Natural killer cell (primary cell): Measurements from ENCODE around the gene RAB3C. TPM values are rescaled to one million over a fixed set of nuclear protein-coding genes. Genes with fewer than 3 reads are reported as not detected.

ENCODE experiments used
- ATAC-seq, 3 donors: fragments of 150-1000 bp in 2 of 3; fragments of 200-7000 bp in 1 of 3; cut with Tn5 transposase; 1 replicate in 1 of 3; 2 replicates in 2 of 3; pipeline ENCODE4 v1.10.0; 2021; ENCODE audit warnings: mild to moderate bottlenecking in 2 of 3, moderate library complexity in 2 of 3
- DNase-seq, 2 donors: peaks; one replicate each; pipeline versions ENCODE4 v3.0.0 to v3.0.0-alpha.2; 2013 to 2021; ENCODE audit warnings: mixed read lengths in 1 of 2
- H3K27ac ChIP-seq: one replicate; pipeline ENCODE4 v1.5.1; 2013; ENCODE audit warnings: mild to moderate bottlenecking, low read length
- H3K27me3 ChIP-seq: one replicate; pipeline ENCODE4 v1.6.1; 2013; ENCODE audit warnings: low read length; ENCODE audit not compliant: control insufficient read depth, insufficient read depth
- H3K36me3 ChIP-seq: one replicate; pipeline ENCODE4 v1.6.1; 2013; ENCODE audit warnings: low read length; ENCODE audit not compliant: control insufficient read depth, insufficient read depth
- H3K4me1 ChIP-seq: one replicate; pipeline ENCODE4 v1.6.1; 2013; ENCODE audit warnings: low read length; ENCODE audit not compliant: control insufficient read depth, insufficient read depth
- H3K4me3 ChIP-seq: one replicate; pipeline ENCODE4 v1.5.1; 2013; ENCODE audit warnings: low read length
- H3K9me3 ChIP-seq: one replicate; pipeline ENCODE4 v1.6.1; 2013; ENCODE audit warnings: low read length; ENCODE audit not compliant: control insufficient read depth, insufficient read depth
- H3K27ac Mint-ChIP-seq, 2 donors: one replicate each; pipeline ENCODE4 v1.8.0; 2022; ENCODE audit warnings: mild to moderate bottlenecking in 2 of 2, mixed read lengths in 2 of 2, moderate library complexity in 1 of 2
- H3K27me3 Mint-ChIP-seq, 2 donors: one replicate each; pipeline ENCODE4 v1.8.0; 2022; ENCODE audit warnings: low read depth in 2 of 2, mixed read lengths in 2 of 2
- H3K36me3 Mint-ChIP-seq: one replicate; pipeline ENCODE4 v1.8.0; 2022; ENCODE audit warnings: mixed read lengths
- H3K4me1 Mint-ChIP-seq, 2 donors: one replicate each; pipeline ENCODE4 v1.8.0; 2022; ENCODE audit warnings: mixed read lengths in 2 of 2
- H3K4me3 Mint-ChIP-seq: one replicate; pipeline ENCODE4 v1.8.0; 2022; ENCODE audit warnings: mild to moderate bottlenecking, moderate library complexity, mixed read lengths
- H3K9me3 Mint-ChIP-seq, 2 donors: one replicate each; pipeline ENCODE4 v1.8.0; 2022; ENCODE audit warnings: mixed read lengths in 2 of 2
- CTCF ChIP-seq: fragments of 200-600 bp; IDR thresholded peaks from one replicate; pipeline ENCODE4 v1.8.0; 2022; ENCODE audit warnings: antibody characterized with exemption
- WGBS: methylation state at CpG from one replicate; pipeline ENCODE4 v1.1.7; 2013; ENCODE audit warnings: missing lambda C conversion rate; ENCODE audit not compliant: insufficient coverage; 5-methylcytosine and 5-hydroxymethylcytosine counted together
- intact Hi-C: fragments of 100-400 bp; cut with micrococcal nuclease; formaldehyde crosslinking; loops from one replicate; pipeline ENCODE4 v1.14.2; 2022
- total RNA-seq, 4 donors: library from RNA; stranded (reverse); fragments of 120-200 nt in 1 of 4; gene quantifications; one replicate each; pipeline versions ENCODE4 v1.2.3 to v1.2.4, GENCODE V29; 2013 to 2022

Gene RAB3C
- total RNA-seq, 3 donors from 2014 or later (not counting 1 experiment from before 2014, with no cell fraction given): 0.05 TPM; not detected in 2

GRCh38 chr5:58890265-58890664, 307.4 kb downstream of the RAB3C start:
- Mint-ChIP-seq H3K27ac (no peak overlapping the region), H3K4me3 (no peak overlapping the region), H3K27me3 (peaks cover 0 to 7% of the 10 kb centered on the region in 2 donors), H3K9me3 (no peaks in the 10 kb centered on the region), H3K4me1 (peaks cover 9 to 16% of the 10 kb centered on the region in 2 donors), H3K36me3 (no peaks in the 10 kb centered on the region)
- H3K4me3 ChIP-seq: no peak overlapping the region
- intact Hi-C loops: loop anchor here (5.0 to 10.0 kb wide), 2 partner anchors 492 to 775 kb away; no protein-coding TSS in a partner anchor
- WGBS: 91% methylated on average over 12 of the region's 12 CpGs
- TF ChIP-seq CTCF: no peak
- H3K4me1 ChIP-seq: peaks cover 6% of the 10 kb centered on the region
- no peak for DNase-seq
- ATAC-seq: no peak
- no peaks in the 10 kb centered on the region for H3K9me3 ChIP-seq
- no peak overlapping the region for H3K27ac ChIP-seq
- H3K27me3 ChIP-seq: no peaks in the 10 kb centered on the region
- no peaks in the 10 kb centered on the region for H3K36me3 ChIP-seq

- 91% methylated on average over 5 of the region's 6 CpGs for WGBS
- no peak for DNase-seq
- ATAC-seq: no peak
- Histone ChIP-seq H3K4me1 (peaks cover 6% of the 10 kb centered on the region), H3K9me3 (no peaks in the 10 kb centered on the region), H3K27ac (no peak overlapping the region), H3K27me3 (no peaks in the 10 kb centered on the region), H3K4me3 (no peak overlapping the region), H3K36me3 (no peaks in the 10 kb centered on the region)
- intact Hi-C loops: loop anchor here (1.0 to 10.0 kb wide), 3 partner anchors 284 to 774 kb away; no protein-coding TSS in a partner anchor
- Mint-ChIP-seq H3K36me3 (no peaks in the 10 kb centered on the region), H3K4me3 (no peak overlapping the region), H3K4me1 (peaks cover 9 to 16% of the 10 kb centered on the region in 2 donors), H3K9me3 (no peaks in the 10 kb centered on the region), H3K27ac (no peak overlapping the region), H3K27me3 (peaks cover 0 to 7% of the 10 kb centered on the region in 2 donors)
- no peak for TF ChIP-seq CTCF
Observed at GRCh38 chr5:58890701-58891085, 307.8 kb downstream of the RAB3C start.

- Mint-ChIP-seq H3K27me3 (peaks cover 0 to 7% of the 10 kb centered on the region in 2 donors), H3K4me1 (peaks cover 8 to 16% of the 10 kb centered on the region in 2 donors), H3K27ac (no peak overlapping the region), H3K9me3 (no peaks in the 10 kb centered on the region), H3K36me3 (no peaks in the 10 kb centered on the region), H3K4me3 (no peak overlapping the region)
- Histone ChIP-seq H3K4me3 (no peak overlapping the region), H3K4me1 (peaks cover 6% of the 10 kb centered on the region), H3K36me3 (no peaks in the 10 kb centered on the region), H3K27me3 (no peaks in the 10 kb centered on the region), H3K9me3 (no peaks in the 10 kb centered on the region), H3K27ac (no peak overlapping the region)
- 39% methylated on average over 17 of the region's 18 CpGs for WGBS
- intact Hi-C loops: loop anchor here (1.0 to 10.0 kb wide), 3 partner anchors 283 to 773 kb away; no protein-coding TSS in a partner anchor
- DNase-seq: peak; percentile 44 to 80
- TF ChIP-seq CTCF: peak; percentile 78
- peak; percentile 52 to 80 (median 76) for ATAC-seq
Observed at GRCh38 chr5:58891086-58891970, 308.5 kb downstream of the RAB3C start.
